ENCODE results near the gene INPP4B.

DNA sequence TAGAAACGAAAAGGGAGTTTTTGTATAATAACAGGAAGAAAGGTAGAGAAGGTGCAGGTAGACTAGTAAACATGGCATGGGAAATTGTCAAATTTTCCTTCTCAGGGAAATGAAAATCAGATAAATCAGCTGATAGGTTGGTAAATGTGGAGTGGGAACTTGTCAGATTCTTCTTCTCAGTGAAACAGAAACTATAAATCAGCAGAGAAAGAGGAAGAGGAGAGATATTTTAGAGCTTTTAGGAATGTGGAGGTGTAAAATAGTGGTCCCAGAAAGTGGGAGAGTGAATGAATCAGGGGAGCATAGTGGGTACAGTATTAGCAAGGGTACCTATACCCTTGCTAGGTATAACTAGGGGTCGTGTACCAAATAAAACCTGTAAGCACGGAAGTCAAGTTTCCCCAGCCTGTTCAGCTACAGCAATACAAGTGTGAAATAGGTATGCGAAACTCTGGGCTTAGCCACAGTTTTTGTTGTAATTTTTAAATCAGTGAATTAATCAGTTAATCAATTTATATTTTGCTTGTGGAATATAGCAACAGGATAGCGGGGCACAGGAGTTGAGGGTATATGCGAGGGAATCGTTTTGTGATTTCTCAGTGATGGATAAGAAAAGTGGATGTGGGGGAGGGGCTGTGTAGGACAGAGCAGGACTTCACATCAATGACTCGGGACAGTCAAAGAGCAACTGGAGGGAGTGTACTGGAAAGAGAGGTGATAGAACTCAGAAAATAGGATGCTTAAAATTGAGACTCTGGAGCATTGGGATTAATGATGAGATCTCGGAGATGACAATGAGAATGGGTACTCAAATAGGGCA, 561.5 kb downstream of the INPP4B start:
- TF ChIP-seq, protein P1, sequence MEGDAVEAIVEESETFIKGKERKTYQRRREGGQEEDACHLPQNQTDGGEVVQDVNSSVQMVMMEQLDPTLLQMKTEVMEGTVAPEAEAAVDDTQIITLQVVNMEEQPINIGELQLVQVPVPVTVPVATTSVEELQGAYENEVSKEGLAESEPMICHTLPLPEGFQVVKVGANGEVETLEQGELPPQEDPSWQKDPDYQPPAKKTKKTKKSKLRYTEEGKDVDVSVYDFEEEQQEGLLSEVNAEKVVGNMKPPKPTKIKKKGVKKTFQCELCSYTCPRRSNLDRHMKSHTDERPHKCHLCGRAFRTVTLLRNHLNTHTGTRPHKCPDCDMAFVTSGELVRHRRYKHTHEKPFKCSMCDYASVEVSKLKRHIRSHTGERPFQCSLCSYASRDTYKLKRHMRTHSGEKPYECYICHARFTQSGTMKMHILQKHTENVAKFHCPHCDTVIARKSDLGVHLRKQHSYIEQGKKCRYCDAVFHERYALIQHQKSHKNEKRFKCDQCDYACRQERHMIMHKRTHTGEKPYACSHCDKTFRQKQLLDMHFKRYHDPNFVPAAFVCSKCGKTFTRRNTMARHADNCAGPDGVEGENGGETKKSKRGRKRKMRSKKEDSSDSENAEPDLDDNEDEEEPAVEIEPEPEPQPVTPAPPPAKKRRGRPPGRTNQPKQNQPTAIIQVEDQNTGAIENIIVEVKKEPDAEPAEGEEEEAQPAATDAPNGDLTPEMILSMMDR (IDR thresholded peaks at IDR 0.05): no peak
- no peak for TF ChIP-seq POLR2A (IDR thresholded peaks at IDR 0.05)

Data from body of pancreas (tissue), 4 donors.